GM18505 (cell line): ENCODE measurements around the gene EIF3I.

Source experiments
- ATAC-seq: cut with Tn5 transposase; IDR thresholded peaks from one replicate; pipeline ENCODE4 v1.9.1; 2021; ENCODE audit not compliant: unreplicated experiment
- POLR2A ChIP-seq: IDR thresholded peaks from 4 replicates; pipeline ENCODE4 v1.6.1; 2011; ENCODE audit warnings: borderline replicate concordance; ENCODE audit not compliant: insufficient read depth, insufficient read length; ENCODE audit errors: extremely low read depth

EIF3I gene

DNA sequence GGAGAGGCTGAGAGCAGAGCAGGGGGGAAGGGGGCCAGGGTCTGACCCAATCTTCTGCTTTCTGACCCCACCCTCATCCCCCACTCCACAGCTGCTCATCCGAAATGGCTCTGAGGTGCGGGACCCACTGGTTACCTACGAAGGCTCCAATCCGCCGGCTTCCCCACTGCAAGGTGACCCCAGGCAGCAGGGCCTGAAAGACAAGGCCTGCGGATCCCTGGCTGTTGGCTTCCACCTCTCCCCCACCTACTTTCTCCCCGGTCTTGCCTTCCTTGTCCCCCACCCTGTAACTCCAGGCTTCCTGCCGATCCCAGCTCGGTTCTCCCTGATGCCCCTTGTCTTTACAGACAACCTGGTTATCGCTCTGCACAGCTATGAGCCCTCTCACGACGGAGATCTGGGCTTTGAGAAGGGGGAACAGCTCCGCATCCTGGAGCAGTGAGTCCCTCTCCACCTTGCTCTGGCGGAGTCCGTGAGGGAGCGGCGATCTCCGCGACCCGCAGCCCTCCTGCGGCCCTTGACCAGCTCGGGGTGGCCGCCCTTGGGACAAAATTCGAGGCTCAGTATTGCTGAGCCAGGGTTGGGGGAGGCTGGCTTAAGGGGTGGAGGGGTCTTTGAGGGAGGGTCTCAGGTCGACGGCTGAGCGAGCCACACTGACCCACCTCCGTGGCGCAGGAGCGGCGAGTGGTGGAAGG, 52.6 kb downstream of the EIF3I start:
- TF ChIP-seq POLR2A: no peak
- no peak for ATAC-seq

DNA sequence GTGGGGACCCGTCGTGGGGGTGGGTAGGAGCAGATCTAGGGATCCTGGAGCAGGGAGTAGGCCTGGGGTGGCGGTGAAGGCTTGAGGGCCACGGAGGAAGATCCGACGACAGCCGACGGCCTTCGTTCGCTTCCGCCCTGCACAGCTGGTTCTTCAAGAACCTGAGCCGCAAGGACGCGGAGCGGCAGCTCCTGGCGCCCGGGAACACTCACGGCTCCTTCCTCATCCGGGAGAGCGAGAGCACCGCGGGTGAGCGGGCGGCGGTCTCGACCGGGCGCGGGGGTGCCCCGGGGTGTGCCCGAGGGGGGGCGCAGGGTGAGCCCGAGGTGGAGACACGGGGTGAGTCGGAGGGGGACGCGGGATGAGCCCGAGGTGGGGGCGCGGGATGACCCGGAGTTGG, 53.2 kb downstream of the EIF3I start:
- no peak for ATAC-seq
- no peak for TF ChIP-seq POLR2A

DNA sequence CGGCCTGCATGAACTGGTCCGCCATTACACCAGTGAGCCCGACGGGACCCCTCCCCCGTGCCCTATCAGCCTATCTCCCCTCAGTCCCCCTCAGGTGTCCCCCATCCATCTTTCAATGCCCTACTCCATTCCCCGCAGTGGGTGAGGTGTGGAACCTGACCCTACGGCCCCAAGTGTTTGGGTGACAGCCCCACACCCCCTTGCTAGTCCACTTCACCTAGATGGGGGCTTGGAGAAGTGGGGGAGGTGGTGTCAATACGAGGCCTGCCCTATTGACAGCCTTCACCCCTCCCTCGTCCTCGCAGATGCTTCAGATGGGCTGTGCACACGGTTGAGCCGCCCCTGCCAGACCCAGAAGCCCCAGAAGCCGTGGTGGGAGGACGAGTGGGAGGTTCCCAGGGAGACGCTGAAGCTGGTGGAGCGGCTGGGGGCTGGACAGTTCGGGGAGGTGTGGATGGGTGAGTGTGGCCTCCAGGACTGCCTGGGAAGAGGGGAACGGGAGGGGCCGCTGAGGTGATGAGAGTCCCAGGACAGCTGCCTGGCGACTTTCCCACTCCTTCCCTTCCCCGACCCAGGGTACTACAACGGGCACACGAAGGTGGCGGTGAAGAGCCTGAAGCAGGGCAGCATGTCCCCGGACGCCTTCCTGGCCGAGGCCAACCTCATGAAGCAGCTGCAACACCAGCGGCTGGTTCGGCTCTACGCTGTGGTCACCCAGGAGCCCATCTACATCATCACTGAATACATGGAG, 54.0 kb downstream of the EIF3I start:
- TF ChIP-seq POLR2A: no peak
- ATAC-seq: no peak
